Measurements from ENCODE around the gene CGN. TPM values are rescaled to one million over a fixed set of nuclear protein-coding genes. Genes with fewer than 3 reads are reported as not detected.

CGN gene
- total RNA-seq, 6 donors from 2014 or later = 51.6 to 223 (median 99.2) TPM

DNA sequence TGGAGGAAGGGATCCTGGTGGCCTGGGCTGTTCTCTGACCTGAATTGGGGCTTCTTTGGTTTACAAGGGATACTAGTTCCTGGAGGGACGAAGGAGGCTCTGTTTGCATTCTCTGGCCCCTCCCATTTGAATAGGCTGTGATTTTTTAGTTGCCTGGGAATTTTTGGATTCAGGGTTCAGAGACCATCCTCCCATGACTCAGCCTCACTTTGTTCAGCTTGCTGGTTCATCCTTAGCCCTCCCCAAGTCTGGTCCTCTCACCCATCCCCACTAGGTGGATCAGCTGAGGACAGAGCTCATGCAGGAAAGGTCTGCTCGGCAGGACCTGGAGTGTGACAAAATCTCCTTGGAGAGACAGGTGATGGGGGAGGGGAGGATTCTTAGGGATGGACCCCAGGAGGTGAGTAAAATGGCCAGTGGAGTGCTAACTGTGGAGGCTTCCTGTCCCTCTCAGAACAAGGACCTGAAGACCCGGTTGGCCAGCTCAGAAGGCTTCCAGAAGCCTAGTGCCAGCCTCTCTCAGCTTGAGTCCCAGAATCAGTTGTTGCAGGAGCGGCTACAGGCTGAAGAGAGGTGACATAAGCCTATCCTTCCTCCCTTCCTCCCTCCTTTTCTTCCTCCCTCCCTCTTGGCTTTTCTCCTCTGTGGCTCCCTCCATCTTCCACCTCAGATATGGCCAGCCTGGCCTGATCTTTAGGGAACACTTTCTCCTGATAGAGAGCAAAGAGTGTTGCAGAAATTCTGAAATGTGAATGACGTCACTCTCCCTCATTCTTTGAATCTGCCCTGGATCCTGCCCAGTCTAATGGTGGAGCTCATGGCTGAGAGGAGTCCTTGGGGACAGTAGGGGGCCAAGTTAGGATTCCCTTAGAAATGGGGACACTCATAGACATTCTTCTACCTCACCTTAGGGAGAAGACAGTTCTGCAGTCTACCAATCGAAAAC, 24.4 kb downstream of the CGN start:
- Histone ChIP-seq H3K4me3 (no peak overlapping the region), H3K4me1 (peaks cover 7 to 14% (median 10%) of the 10 kb centered on the region in 4 donors), H3K27ac (no peak overlapping the region), H3K36me3 (peaks cover 0 to 11% (median 4%) of the 10 kb centered on the region in 4 donors), H3K27me3 (no peaks in the 10 kb centered on the region), H3K9me3 (no peaks in the 10 kb centered on the region)
- ATAC-seq (ENCODE audit: low FRiP score in 2 of 2) (no peak), DNase-seq (no peak)
- TF ChIP-seq POLR2AphosphoS5 (IDR thresholded peaks at IDR 0.05) = no peak
- TF ChIP-seq, protein P1, sequence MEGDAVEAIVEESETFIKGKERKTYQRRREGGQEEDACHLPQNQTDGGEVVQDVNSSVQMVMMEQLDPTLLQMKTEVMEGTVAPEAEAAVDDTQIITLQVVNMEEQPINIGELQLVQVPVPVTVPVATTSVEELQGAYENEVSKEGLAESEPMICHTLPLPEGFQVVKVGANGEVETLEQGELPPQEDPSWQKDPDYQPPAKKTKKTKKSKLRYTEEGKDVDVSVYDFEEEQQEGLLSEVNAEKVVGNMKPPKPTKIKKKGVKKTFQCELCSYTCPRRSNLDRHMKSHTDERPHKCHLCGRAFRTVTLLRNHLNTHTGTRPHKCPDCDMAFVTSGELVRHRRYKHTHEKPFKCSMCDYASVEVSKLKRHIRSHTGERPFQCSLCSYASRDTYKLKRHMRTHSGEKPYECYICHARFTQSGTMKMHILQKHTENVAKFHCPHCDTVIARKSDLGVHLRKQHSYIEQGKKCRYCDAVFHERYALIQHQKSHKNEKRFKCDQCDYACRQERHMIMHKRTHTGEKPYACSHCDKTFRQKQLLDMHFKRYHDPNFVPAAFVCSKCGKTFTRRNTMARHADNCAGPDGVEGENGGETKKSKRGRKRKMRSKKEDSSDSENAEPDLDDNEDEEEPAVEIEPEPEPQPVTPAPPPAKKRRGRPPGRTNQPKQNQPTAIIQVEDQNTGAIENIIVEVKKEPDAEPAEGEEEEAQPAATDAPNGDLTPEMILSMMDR (IDR thresholded peaks at IDR 0.05) = no peak
- no peak for TF ChIP-seq POLR2A (IDR thresholded peaks at IDR 0.05)
- no peak for TF ChIP-seq EP300 (IDR thresholded peaks at IDR 0.05)
- 85 to 90% methylated on average over 6 of the region's 6 CpGs for WGBS, 2 donors

DNA sequence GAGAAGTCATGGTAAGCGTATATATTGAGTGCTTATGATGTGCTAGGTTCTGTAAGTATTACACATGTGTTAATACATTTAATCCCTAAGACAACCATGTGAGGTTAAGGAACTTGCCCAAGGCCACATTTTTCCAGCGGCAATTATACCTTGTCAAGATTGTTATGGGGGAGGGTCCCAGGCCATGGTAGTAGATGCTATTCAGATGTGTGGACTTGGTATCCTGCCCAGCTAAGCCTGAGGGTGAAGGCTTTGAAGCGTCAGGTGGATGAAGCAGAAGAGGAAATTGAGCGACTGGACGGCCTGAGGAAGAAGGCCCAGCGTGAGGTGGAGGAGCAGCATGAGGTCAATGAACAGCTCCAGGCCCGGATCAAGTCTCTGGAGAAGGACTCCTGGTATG, 25.3 kb downstream of the CGN start:
- TF ChIP-seq, protein P1 (IDR thresholded peaks at IDR 0.05) = no peak
- TF ChIP-seq POLR2AphosphoS5 (IDR thresholded peaks at IDR 0.05) (no peak), EP300 (IDR thresholded peaks at IDR 0.05) (no peak), POLR2A (IDR thresholded peaks at IDR 0.05) (no peak)
- H3K4me3 ChIP-seq = no peak overlapping the region
- no peaks in the 10 kb centered on the region for H3K27me3 ChIP-seq
- H3K4me1 ChIP-seq = peaks cover 11 to 23% (median 14%) of the 10 kb centered on the region in 4 donors
- H3K36me3 ChIP-seq = peaks cover 0 to 11% (median 3%) of the 10 kb centered on the region in 4 donors
- H3K27ac ChIP-seq = no peak overlapping the region
- ATAC-seq (ENCODE audit: low FRiP score in 2 of 2) = no peak
- DNase-seq = no peak
- H3K9me3 ChIP-seq = no peaks in the 10 kb centered on the region
- WGBS, 2 donors = 90 to 93% methylated on average over 7 of the region's 7 CpGs

DNA sequence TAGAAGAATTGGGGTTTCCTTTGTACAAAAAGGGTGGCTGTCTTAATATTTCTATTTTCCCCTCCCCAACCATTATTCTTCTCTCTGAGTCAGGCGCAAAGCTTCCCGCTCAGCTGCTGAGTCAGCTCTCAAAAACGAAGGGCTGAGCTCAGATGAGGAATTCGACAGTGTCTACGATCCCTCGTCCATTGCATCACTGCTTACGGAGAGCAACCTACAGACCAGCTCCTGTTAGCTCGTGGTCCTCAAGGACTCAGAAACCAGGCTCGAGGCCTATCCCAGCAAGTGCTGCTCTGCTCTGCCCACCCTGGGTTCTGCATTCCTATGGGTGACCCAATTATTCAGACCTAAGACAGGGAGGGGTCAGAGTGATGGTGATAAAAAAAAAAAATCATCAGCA, 25.9 kb downstream of the CGN start:
- H3K36me3 ChIP-seq = peaks cover 0 to 5% (median 2%) of the 10 kb centered on the region in 4 donors
- 78 to 80% methylated on average over 9 of the region's 9 CpGs for WGBS, 2 donors
- H3K27me3 ChIP-seq = no peaks in the 10 kb centered on the region
- no peak for DNase-seq
- H3K27ac ChIP-seq = no peak overlapping the region
- peak in 1 of 2 donors; percentile 50 for ATAC-seq (ENCODE audit: low FRiP score in 2 of 2)
- H3K4me3 ChIP-seq = no peak overlapping the region
- TF ChIP-seq, protein P1 (IDR thresholded peaks at IDR 0.05) = no peak
- TF ChIP-seq EP300 (IDR thresholded peaks at IDR 0.05) (no peak), POLR2A (IDR thresholded peaks at IDR 0.05) (no peak), POLR2AphosphoS5 (IDR thresholded peaks at IDR 0.05) (no peak)
- peaks cover 11 to 29% (median 19%) of the 10 kb centered on the region in 4 donors for H3K4me1 ChIP-seq
- no peaks in the 10 kb centered on the region for H3K9me3 ChIP-seq

DNA sequence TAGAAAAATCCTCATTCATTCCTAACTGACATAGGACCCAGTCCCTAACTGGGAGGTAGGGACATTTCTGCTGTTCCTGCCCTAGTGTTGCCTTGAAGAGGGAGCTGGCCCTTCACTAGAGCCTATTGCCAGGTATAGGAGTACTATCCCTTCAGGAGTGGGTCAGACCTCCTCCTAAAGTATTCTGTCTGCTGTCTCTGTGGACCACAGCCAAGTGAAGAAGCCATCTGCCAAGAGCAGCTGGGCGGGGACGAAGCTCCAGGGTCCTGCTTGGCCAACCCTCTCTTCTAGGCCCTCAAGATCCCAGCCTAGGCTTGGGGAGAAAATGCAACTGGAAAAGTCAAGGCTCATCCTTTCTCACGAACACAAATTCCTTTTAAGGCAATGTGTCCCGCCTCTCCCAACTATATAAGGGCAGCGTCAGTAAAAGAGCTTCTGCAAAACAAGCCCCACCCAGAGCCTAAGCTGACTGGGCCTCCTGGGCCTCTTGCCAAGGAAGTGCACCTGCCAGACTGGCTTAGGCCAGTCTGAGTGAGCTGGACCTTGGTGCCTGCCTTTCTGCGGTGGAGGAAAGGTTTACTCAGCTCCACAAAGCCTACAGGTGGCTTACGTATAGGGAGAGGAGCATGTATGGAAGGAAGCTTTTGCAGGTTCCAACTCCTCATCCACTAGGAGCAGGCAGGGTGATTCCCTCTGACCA, 28.3 kb downstream of the CGN start:
- Histone ChIP-seq H3K4me1 (peaks cover 11 to 29% (median 21%) of the 10 kb centered on the region in 4 donors), H3K36me3 (peaks cover 0 to 5% (median under 1%) of the 10 kb centered on the region in 4 donors), H3K4me3 (peak overlapping the region in 3 of 4 donors; percentile 64 to 75 (median 67)), H3K27ac (peak overlapping the region; percentile 81 to 85 (median 82)), H3K27me3 (no peaks in the 10 kb centered on the region), H3K9me3 (no peaks in the 10 kb centered on the region)
- DNase-seq = peak in 1 of 2 donors; percentile 92
- TF ChIP-seq POLR2A (IDR thresholded peaks at IDR 0.05) (no peak), EP300 (IDR thresholded peaks at IDR 0.05) (no peak), POLR2AphosphoS5 (IDR thresholded peaks at IDR 0.05) (peak in 1 of 2 donors; percentile 1)
- TF ChIP-seq, protein P1 (IDR thresholded peaks at IDR 0.05) = no peak
- peak; percentile 73 to 91 for ATAC-seq (ENCODE audit: low FRiP score in 2 of 2)
- 28 to 29% methylated on average over 7 of the region's 7 CpGs for WGBS, 2 donors
